ENCODE data around the gene KRTAP1-3. TPM values are rescaled to one million over a fixed set of nuclear protein-coding genes. Genes with fewer than 3 reads are reported as not detected.
"Not testable (repeated sequence)": the region's sequence is repeated elsewhere in the genome, so short reads cannot be mapped to it uniquely, and the experiment has no call there.

Gene KRTAP1-3
- total RNA-seq, 1 donor = not detected

DNA sequence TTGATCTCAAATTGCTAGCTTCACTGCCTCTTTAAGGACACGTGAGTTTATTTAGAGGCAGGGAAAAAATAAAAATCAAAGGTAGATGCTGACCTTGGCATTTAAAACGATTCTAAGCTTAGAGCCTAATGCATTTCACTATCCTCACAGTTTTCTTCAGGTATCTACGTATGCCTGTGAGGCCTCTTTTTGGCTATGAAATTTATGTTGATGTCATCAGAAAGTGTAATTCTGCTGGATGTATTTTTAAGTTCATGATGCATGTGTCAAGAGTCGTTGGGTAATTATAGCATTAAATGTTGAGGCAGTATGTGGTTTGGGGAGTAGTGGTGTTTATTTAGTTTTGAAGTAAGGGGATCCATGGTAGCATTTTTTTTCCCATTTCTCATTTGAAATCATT, 30.7 kb downstream of the KRTAP1-3 start:
- no peak for DNase-seq (ENCODE audit: low read depth)
- TF ChIP-seq, protein P1, sequence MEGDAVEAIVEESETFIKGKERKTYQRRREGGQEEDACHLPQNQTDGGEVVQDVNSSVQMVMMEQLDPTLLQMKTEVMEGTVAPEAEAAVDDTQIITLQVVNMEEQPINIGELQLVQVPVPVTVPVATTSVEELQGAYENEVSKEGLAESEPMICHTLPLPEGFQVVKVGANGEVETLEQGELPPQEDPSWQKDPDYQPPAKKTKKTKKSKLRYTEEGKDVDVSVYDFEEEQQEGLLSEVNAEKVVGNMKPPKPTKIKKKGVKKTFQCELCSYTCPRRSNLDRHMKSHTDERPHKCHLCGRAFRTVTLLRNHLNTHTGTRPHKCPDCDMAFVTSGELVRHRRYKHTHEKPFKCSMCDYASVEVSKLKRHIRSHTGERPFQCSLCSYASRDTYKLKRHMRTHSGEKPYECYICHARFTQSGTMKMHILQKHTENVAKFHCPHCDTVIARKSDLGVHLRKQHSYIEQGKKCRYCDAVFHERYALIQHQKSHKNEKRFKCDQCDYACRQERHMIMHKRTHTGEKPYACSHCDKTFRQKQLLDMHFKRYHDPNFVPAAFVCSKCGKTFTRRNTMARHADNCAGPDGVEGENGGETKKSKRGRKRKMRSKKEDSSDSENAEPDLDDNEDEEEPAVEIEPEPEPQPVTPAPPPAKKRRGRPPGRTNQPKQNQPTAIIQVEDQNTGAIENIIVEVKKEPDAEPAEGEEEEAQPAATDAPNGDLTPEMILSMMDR (IDR thresholded peaks at IDR 0.05; ENCODE audit: insufficient read depth, low read depth, low read length) = no peak
- H3K4me3 ChIP-seq (ENCODE audit: low read depth, low read length) = no peak overlapping the region

DNA sequence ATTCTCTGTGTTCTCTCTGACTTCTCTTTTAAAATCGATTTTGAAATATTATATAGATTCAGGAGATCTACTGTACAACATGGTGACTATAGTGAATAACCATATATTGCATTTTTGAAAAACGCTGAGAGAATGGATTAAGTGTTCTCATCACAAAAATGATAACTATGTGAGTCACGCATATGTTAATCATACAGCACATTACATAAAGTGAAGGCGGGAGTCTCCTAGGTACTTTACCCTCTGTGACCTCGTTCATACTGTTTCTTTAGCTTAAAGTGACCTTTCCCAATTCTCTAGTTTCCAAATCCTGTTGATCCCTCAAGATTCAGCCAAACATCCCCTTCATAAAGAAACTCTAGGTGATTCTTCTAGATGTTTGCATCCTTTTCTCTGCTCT, 31.9 kb downstream of the KRTAP1-3 start:
- TF ChIP-seq, protein P1 (IDR thresholded peaks at IDR 0.05; ENCODE audit: insufficient read depth, low read depth, low read length) = no peak
- peak; percentile 58 for DNase-seq (ENCODE audit: low read depth)
- no peak overlapping the region for H3K4me3 ChIP-seq (ENCODE audit: low read depth, low read length)

DNA sequence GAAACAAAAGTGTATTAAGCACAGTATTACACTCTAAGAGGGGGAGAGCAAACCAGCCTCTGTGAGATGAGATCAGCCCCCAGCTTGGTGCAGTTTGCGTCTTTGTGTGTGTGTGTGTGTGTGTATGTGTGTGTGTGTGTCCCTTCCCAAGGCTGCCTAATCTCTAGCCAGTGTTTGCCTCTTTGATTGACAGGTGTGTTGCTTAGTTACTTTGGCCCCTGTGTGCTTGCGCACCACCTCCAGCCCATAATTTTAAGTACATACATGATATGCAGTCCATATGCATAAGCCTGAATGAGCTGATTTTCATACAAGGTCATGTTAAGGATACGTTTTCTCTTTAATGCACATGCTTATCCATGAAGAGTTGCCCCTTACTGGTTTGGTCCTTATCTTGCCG, 32.9 kb downstream of the KRTAP1-3 start:
- no peak overlapping the region for H3K4me3 ChIP-seq (ENCODE audit: low read depth, low read length)
- DNase-seq (ENCODE audit: low read depth) = no peak
- TF ChIP-seq, protein P1 (IDR thresholded peaks at IDR 0.05; ENCODE audit: insufficient read depth, low read depth, low read length) = no peak

DNA sequence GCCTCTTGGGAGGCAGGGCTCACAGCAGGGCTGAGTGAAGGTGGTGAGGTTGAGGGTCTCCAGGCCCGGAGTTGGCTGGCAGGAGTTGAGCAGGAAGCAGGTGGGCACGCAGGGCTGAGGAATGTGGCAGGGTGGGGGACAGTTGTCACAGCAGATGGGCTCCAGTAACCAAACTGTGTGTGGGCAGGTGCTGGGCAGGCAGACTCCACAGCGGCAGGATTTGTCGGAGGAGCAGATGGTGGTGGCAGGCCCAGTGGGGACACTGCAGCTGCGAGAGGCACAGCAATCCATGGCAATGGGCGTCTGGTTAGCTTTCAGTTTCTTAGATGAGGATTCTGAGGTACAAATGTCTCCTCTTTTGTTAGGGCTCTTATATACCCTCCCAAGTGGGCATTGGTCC, 35.1 kb downstream of the KRTAP1-3 start, which contains the start of gene KRTAP3-2:
TSS of gene KRTAP3-2 (minus strand) at position 344 of the 400 bp plus-strand sequence. CDS start at position 291, 53 bp downstream.
- H3K4me3 ChIP-seq (ENCODE audit: low read depth, low read length) = not testable (repeated sequence)

DNA sequence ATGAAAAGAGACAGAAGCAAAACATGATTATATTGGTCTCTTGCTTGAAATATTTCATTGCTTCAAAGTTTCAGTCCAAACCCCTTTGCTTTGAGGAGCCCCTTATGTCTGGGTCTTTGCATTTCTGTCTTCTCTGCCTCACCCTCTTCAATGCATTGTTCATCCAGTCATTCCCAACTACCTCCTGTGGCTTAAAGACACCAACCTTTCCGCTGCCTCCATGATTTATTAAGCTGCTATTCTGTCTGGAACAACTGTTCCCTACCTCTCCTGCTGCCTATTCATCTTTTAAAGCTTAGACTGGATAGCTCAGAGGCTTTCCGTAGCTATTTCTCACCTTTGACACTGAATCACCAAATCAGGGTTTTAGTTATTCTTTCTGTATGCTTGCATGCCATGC, 37.3 kb downstream of the KRTAP1-3 start:
- TF ChIP-seq, protein P1 (IDR thresholded peaks at IDR 0.05; ENCODE audit: insufficient read depth, low read depth, low read length) = no peak
- no peak for DNase-seq (ENCODE audit: low read depth)
- H3K4me3 ChIP-seq (ENCODE audit: low read depth, low read length) = no peak overlapping the region

More for the DNA sequence above, 35.1 kb downstream of the KRTAP1-3 start, which contains the start of gene KRTAP3-2:
- DNase-seq (ENCODE audit: low read depth) = not testable (repeated sequence)

DNA sequence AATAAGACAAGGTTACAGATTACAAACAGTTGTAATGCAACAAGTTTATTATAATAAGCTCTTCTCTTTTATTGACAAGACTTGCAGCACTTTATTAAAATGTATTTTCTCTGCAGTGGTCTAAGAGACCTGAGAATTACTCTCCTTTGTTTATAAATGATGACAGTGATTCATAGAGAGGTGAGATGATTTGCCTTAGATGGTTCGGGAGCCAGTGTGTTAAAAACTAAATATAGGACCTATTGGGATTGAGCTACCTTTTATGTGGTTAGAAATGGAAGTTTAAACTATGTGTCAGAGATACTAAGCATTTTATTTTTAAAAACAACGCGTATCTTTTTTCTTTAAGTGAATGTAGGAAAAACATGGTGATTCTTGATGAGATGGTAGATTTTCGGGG, 37.8 kb downstream of the KRTAP1-3 start:
- H3K4me3 ChIP-seq (ENCODE audit: low read depth, low read length) = no peak overlapping the region
- no peak for DNase-seq (ENCODE audit: low read depth)
- TF ChIP-seq, protein P1 (IDR thresholded peaks at IDR 0.05; ENCODE audit: insufficient read depth, low read depth, low read length) = no peak

DNA sequence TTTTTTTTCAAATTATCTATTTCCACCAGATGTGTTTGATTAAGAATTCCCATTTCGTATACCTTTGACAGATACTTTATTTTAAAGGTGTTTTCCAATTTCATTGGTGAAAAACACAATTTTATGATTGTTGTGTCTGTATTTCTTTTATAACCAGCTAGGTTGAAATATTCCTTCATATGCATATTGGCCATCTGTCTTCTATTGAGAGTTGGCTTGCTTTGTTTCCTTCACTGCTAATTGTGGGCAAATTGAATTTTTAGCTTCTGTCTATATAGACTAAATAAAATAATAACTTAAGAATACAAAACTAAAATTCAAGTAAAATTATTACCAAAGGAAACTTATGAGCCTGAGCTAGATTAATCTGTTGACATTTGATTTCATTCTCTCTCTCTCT, 39.6 kb downstream of the KRTAP1-3 start:
- no peak for DNase-seq (ENCODE audit: low read depth)
- TF ChIP-seq, protein P1 (IDR thresholded peaks at IDR 0.05; ENCODE audit: insufficient read depth, low read depth, low read length) = no peak
- no peak overlapping the region for H3K4me3 ChIP-seq (ENCODE audit: low read depth, low read length)
